Lower leg skin (tissue), 4 donors: ENCODE results near the gene NODAL. TPM values are rescaled to one million over a fixed set of nuclear protein-coding genes. Genes with fewer than 3 reads are reported as not detected.

ENCODE experiments used
- DNase-seq, 2 donors: peaks; one replicate each; pipeline ENCODE4 v3.0.0-alpha.2; 2019; ENCODE audit warnings: low spot score in 2 of 2
- H3K4me3 ChIP-seq: fragments of 200-600 bp; sonication (generic); 2 replicates; pipeline ENCODE4 v1.5.1; 2017; ENCODE audit warnings: mild to moderate bottlenecking, low read depth; ENCODE audit not compliant: poor library complexity, severe bottlenecking
- CTCF ChIP-seq, 3 donors: fragments of 450-650 bp; IDR thresholded peaks; one replicate each; pipeline ENCODE4 v1.5.1; 2016; ENCODE audit warnings: antibody characterized with exemption in 3 of 3, mild to moderate bottlenecking in 3 of 3, moderate library complexity in 2 of 3
- POLR2A ChIP-seq, 2 donors: fragments of 450-650 bp; IDR thresholded peaks; one replicate each; pipeline ENCODE4 v1.6.1; 2016 to 2017; ENCODE audit warnings: antibody characterized with exemption in 2 of 2, mild to moderate bottlenecking in 1 of 2, moderate library complexity in 1 of 2
- WGBS, 2 donors: methylation state at CpG; one replicate each; pipeline ENCODE4 v1.1.5; 2018; 5-methylcytosine and 5-hydroxymethylcytosine counted together
- intact Hi-C: fragments of 100-400 bp; cut with DNase I; formaldehyde crosslinking; loops from one replicate; pipeline ENCODE4 v1.15.0; 2023; ENCODE audit warnings: low total_unique reads
- total RNA-seq, 4 donors: library from RNA; depleted of rRNA; stranded (reverse); fragments of >200 nt; gene quantifications; one replicate each; pipeline ENCODE4 v1.1.0, GENCODE V29; 2016

Gene NODAL
- total RNA-seq, 4 donors from 2014 or later, result not detected

DNA sequence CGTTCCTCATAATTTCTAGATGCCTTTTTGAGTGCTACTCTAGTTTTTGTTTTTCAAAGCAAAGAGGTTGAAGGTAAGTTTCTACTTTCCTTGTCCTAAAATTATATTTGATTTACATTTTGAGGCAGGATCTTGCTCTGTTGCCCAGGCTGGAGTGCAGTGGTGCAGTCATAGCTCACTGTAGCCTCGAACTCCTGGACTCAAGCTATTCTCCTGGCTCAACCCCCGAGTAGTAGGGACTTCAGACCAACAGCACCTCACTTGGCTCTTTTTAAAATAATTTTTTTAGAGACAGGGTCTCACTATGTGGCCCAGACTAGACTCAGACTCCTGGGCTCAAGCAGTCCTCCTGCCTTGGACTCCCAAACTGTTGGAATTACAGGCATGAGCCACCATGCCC is 22.8 kb downstream of the NODAL start:
- no peak for DNase-seq
- WGBS, 2 donors, result 90 to 99% methylated on average over 3 of the region's 3 CpGs
- no peak overlapping the region for H3K4me3 ChIP-seq
- TF ChIP-seq CTCF (IDR thresholded peaks at IDR 0.05), result no peak
- TF ChIP-seq POLR2A (IDR thresholded peaks at IDR 0.05), result no peak
- intact Hi-C loops, result no loop called here

- 92 to 94% methylated on average over 1 of the region's 1 CpG for WGBS, 2 donors
- intact Hi-C loops, result no loop called here
Measured at GRCh38 chr10:70418229-70418628, 23.3 kb downstream of the NODAL start.

DNA sequence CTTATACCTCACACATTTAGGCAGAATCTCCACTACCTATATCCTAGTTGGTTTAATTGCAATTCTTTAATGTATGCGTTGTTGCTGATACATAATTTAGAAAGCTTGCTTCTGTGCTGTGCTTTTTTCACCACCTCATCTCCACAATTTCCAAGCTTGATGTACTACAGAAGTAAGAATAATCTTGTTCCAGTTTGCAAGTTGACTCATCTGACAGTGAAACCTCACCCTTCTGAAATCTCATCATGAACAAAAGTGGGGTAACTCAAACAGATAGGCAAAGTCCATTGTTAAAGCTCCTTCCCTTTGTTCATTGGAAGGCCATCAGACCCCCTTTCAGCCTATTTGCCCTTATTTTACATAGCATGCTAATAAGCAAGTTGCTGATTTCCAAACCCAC is 23.9 kb downstream of the NODAL start:
- 91 to 98% methylated on average over 1 of the region's 1 CpG for WGBS, 2 donors
- DNase-seq, result no peak
- intact Hi-C loops, result no loop called here
- no peak for TF ChIP-seq CTCF (IDR thresholded peaks at IDR 0.05)
- TF ChIP-seq POLR2A (IDR thresholded peaks at IDR 0.05), result no peak
- no peak overlapping the region for H3K4me3 ChIP-seq

More at GRCh38 chr10:70418229-70418628, 23.3 kb downstream of the NODAL start:
- DNase-seq, result no peak
- no peak overlapping the region for H3K4me3 ChIP-seq
- TF ChIP-seq POLR2A (IDR thresholded peaks at IDR 0.05) (no peak), CTCF (IDR thresholded peaks at IDR 0.05) (no peak)

GRCh38 chr10:70412356-70412755 is 29.1 kb downstream of the NODAL start:
- WGBS, 2 donors, result 92 to 96% methylated on average over 4 of the region's 4 CpGs
- DNase-seq, result no peak
- TF ChIP-seq CTCF (IDR thresholded peaks at IDR 0.05) (no peak), POLR2A (IDR thresholded peaks at IDR 0.05) (no peak)
- intact Hi-C loops, result no loop called here
- no peak overlapping the region for H3K4me3 ChIP-seq

DNA sequence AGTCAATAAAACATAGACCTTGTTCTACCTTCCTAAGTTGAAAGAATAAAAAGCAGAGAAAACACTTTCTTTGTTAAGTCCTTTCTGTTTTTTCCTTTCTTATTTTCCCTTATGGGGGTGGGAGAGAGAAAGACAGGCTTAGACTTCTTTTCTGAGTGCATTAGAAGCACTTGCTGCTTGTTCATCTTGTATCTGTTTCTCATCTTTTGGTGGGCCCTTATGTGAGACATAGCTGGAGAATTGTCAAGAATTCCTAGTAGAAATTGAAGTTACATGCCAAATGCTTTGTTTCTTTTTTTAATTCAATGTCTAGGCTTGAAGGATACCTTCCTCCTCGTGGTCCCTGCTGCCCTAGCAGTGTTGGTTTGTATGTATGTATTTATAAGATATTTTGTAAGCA is 30.9 kb downstream of the NODAL start:
- intact Hi-C loops, result no loop called here
- WGBS, 2 donors, result 22 to 32% methylated on average over 1 of the region's 1 CpG
- no peak for DNase-seq
- no peak for TF ChIP-seq CTCF (IDR thresholded peaks at IDR 0.05)
- TF ChIP-seq POLR2A (IDR thresholded peaks at IDR 0.05), result no peak
- no peak overlapping the region for H3K4me3 ChIP-seq

GRCh38 chr10:70409772-70410171 is 31.7 kb downstream of the NODAL start:
- WGBS, 2 donors, result 97 to 98% methylated on average over 3 of the region's 3 CpGs
- no peak overlapping the region for H3K4me3 ChIP-seq
- no peak for TF ChIP-seq POLR2A (IDR thresholded peaks at IDR 0.05)
- TF ChIP-seq CTCF (IDR thresholded peaks at IDR 0.05), result no peak
- no peak for DNase-seq
- intact Hi-C loops, result no loop called here
